Measurements from ENCODE around the gene NDUFS8. TPM values are rescaled to one million over a fixed set of nuclear protein-coding genes. Genes with fewer than 3 reads are reported as not detected.
A peak's percentile ranks its signal among the peaks of the same experiment; 100 is the strongest.
"Not testable (repeated sequence)": the region's sequence is repeated elsewhere in the genome, so short reads cannot be mapped to it uniquely, and the experiment has no call there.

The NDUFS8 gene
- total and polyA plus RNA-seq, 4 donors, result 70.1 to 159 (median 84.3) TPM

GRCh38 chr11:67993821-67994220 is 36.7 kb upstream of the NDUFS8 start:
- H3K27me3 ChIP-seq (ENCODE audit: control insufficient read depth in 1 of 2, insufficient read depth in 2 of 2, low read length in 1 of 2); H3K36me3 ChIP-seq (ENCODE audit: control insufficient read depth in 1 of 2, insufficient read depth in 2 of 2, low read length in 1 of 2); intact Hi-C loops (cut with DNase I); H3K27ac ChIP-seq (ENCODE audit: low read depth in 1 of 2, low read length in 2 of 2); H3K9me3 ChIP-seq (ENCODE audit: control insufficient read depth, low read length); H3K4me1 ChIP-seq (ENCODE audit: control insufficient read depth in 1 of 2, insufficient read depth in 2 of 2, low read length in 2 of 2); H3K4me3 ChIP-seq (ENCODE audit: low read length in 2 of 2); ATAC-seq (ENCODE audit: low FRiP score): not testable (repeated sequence)
- peak in 1 of 2 donors; percentile 60 for DNase-seq
- 66 to 67% methylated on average over 12 of the region's 12 CpGs for WGBS, 2 donors

DNA sequence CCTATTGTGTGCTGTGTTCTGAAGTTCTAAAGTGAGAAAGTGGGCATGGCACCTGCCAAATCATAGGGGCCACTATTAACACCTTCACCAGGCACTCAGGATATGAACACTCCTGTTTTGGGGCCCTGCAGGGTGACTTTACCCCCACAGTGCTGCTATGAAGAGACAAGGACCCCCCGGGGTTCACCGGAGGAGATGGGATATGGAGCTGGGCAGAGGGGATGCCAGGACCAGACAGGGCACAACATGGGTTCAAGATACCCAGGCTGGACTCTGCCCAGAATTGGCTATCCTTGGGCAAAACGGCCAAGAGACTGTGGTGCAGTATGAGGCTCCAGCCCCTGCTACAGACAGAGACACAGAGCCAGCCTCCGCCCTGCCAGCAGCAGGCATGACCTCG is 36.1 kb upstream of the NDUFS8 start:
- H3K9me3 ChIP-seq (ENCODE audit: control insufficient read depth, low read length); H3K27me3 ChIP-seq (ENCODE audit: control insufficient read depth in 1 of 2, insufficient read depth in 2 of 2, low read length in 1 of 2); ATAC-seq (ENCODE audit: low FRiP score); H3K27ac ChIP-seq (ENCODE audit: low read depth in 1 of 2, low read length in 2 of 2); H3K4me3 ChIP-seq (ENCODE audit: low read length in 2 of 2); intact Hi-C loops (cut with DNase I); H3K4me1 ChIP-seq (ENCODE audit: control insufficient read depth in 1 of 2, insufficient read depth in 2 of 2, low read length in 2 of 2); H3K36me3 ChIP-seq (ENCODE audit: control insufficient read depth in 1 of 2, insufficient read depth in 2 of 2, low read length in 1 of 2): not testable (repeated sequence)
- DNase-seq, result peak in 1 of 2 donors; percentile 40
- WGBS, 2 donors, result 93 to 96% methylated on average over 5 of the region's 5 CpGs

DNA sequence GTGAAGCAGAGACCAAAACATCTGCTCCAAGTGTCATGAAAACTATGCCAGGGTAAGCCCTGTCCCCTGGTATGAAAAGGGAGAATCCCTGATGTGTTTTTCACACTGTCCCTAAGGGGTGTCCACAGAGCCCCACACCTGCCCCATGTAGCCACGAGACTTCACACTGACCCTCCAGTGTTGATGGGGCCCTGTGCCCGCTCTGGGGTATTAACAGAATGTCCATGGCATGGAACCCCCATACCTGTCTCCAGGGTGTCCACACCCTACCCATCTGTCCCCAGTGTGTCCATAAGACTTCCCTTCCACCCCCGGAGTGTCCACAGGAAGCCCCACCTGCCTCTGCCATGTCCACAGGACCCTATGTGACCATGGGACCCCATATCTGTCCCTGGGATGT is 35.4 kb upstream of the NDUFS8 start:
- H3K27ac ChIP-seq (ENCODE audit: low read depth in 1 of 2, low read length in 2 of 2); H3K36me3 ChIP-seq (ENCODE audit: control insufficient read depth in 1 of 2, insufficient read depth in 2 of 2, low read length in 1 of 2); H3K9me3 ChIP-seq (ENCODE audit: control insufficient read depth, low read length); H3K4me1 ChIP-seq (ENCODE audit: control insufficient read depth in 1 of 2, insufficient read depth in 2 of 2, low read length in 2 of 2); intact Hi-C loops (cut with DNase I); ATAC-seq (ENCODE audit: low FRiP score); H3K27me3 ChIP-seq (ENCODE audit: control insufficient read depth in 1 of 2, insufficient read depth in 2 of 2, low read length in 1 of 2); H3K4me3 ChIP-seq (ENCODE audit: low read length in 2 of 2): not testable (repeated sequence)
- DNase-seq, result peak in 1 of 2 donors; percentile 16
- 97 to 98% methylated on average over 3 of the region's 3 CpGs for WGBS, 2 donors

- H3K4me1 ChIP-seq (ENCODE audit: control insufficient read depth in 1 of 2, insufficient read depth in 2 of 2, low read length in 2 of 2); H3K27me3 ChIP-seq (ENCODE audit: control insufficient read depth in 1 of 2, insufficient read depth in 2 of 2, low read length in 1 of 2); H3K27ac ChIP-seq (ENCODE audit: low read depth in 1 of 2, low read length in 2 of 2); ATAC-seq (ENCODE audit: low FRiP score); H3K36me3 ChIP-seq (ENCODE audit: control insufficient read depth in 1 of 2, insufficient read depth in 2 of 2, low read length in 1 of 2); intact Hi-C loops (cut with DNase I); H3K9me3 ChIP-seq (ENCODE audit: control insufficient read depth, low read length); H3K4me3 ChIP-seq (ENCODE audit: low read length in 2 of 2): not testable (repeated sequence)
- DNase-seq, result peak in 1 of 2 donors; percentile 36
- WGBS, 2 donors, result 88 to 98% methylated on average over 11 to 14 of the region's 14 CpGs
Observed at GRCh38 chr11:67995579-67995978, 34.9 kb upstream of the NDUFS8 start.

- intact Hi-C loops (cut with DNase I), result no loop called here
- Histone ChIP-seq H3K9me3 (ENCODE audit: control insufficient read depth, low read length) (no peaks in the 10 kb centered on the region), H3K27me3 (ENCODE audit: control insufficient read depth in 1 of 2, insufficient read depth in 2 of 2, low read length in 1 of 2) (no peaks in the 10 kb centered on the region), H3K4me1 (ENCODE audit: control insufficient read depth in 1 of 2, insufficient read depth in 2 of 2, low read length in 2 of 2) (no peaks in the 10 kb centered on the region), H3K4me3 (ENCODE audit: low read length in 2 of 2) (no peak overlapping the region), H3K36me3 (ENCODE audit: control insufficient read depth in 1 of 2, insufficient read depth in 2 of 2, low read length in 1 of 2) (no peaks in the 10 kb centered on the region), H3K27ac (ENCODE audit: low read depth in 1 of 2, low read length in 2 of 2) (no peak overlapping the region)
- DNase-seq, result peak in 1 of 2 donors; percentile 33
- no peak for ATAC-seq (ENCODE audit: low FRiP score)
- WGBS, 2 donors, result 95 to 99% methylated on average over 12 to 13 of the region's 13 CpGs
Observed at GRCh38 chr11:67996051-67996450, 34.4 kb upstream of the NDUFS8 start.

GRCh38 chr11:67996622-67997474 is 33.6 kb upstream of the NDUFS8 start:
- DNase-seq (peak; percentile 88), ATAC-seq (ENCODE audit: low FRiP score) (peak; percentile 89)
- 66 to 67% methylated on average over 38 to 41 of the region's 41 CpGs for WGBS, 2 donors
- no peaks in the 10 kb centered on the region for H3K4me1 ChIP-seq (ENCODE audit: control insufficient read depth in 1 of 2, insufficient read depth in 2 of 2, low read length in 2 of 2)
- no peaks in the 10 kb centered on the region for H3K9me3 ChIP-seq (ENCODE audit: control insufficient read depth, low read length)
- no peaks in the 10 kb centered on the region for H3K36me3 ChIP-seq (ENCODE audit: control insufficient read depth in 1 of 2, insufficient read depth in 2 of 2, low read length in 1 of 2)
- H3K4me3 ChIP-seq (ENCODE audit: low read length in 2 of 2), result no peak overlapping the region
- no peaks in the 10 kb centered on the region for H3K27me3 ChIP-seq (ENCODE audit: control insufficient read depth in 1 of 2, insufficient read depth in 2 of 2, low read length in 1 of 2)
- intact Hi-C loops (cut with DNase I), result no loop called here
- no peak overlapping the region for H3K27ac ChIP-seq (ENCODE audit: low read depth in 1 of 2, low read length in 2 of 2)

- Histone ChIP-seq H3K4me1 (ENCODE audit: control insufficient read depth in 1 of 2, insufficient read depth in 2 of 2, low read length in 2 of 2) (no peaks in the 10 kb centered on the region), H3K9me3 (ENCODE audit: control insufficient read depth, low read length) (no peaks in the 10 kb centered on the region), H3K36me3 (ENCODE audit: control insufficient read depth in 1 of 2, insufficient read depth in 2 of 2, low read length in 1 of 2) (no peaks in the 10 kb centered on the region), H3K27me3 (ENCODE audit: control insufficient read depth in 1 of 2, insufficient read depth in 2 of 2, low read length in 1 of 2) (no peaks in the 10 kb centered on the region), H3K4me3 (ENCODE audit: low read length in 2 of 2) (no peak overlapping the region), H3K27ac (ENCODE audit: low read depth in 1 of 2, low read length in 2 of 2) (no peak overlapping the region)
- intact Hi-C loops (cut with DNase I), result no loop called here
- DNase-seq (peak in 1 of 2 donors; percentile 74), ATAC-seq (ENCODE audit: low FRiP score) (peak; percentile 11)
- WGBS, 2 donors, result 94 to 95% methylated on average over 29 of the region's 29 CpGs
Observed at GRCh38 chr11:67997475-67997921, 33.0 kb upstream of the NDUFS8 start.

DNA sequence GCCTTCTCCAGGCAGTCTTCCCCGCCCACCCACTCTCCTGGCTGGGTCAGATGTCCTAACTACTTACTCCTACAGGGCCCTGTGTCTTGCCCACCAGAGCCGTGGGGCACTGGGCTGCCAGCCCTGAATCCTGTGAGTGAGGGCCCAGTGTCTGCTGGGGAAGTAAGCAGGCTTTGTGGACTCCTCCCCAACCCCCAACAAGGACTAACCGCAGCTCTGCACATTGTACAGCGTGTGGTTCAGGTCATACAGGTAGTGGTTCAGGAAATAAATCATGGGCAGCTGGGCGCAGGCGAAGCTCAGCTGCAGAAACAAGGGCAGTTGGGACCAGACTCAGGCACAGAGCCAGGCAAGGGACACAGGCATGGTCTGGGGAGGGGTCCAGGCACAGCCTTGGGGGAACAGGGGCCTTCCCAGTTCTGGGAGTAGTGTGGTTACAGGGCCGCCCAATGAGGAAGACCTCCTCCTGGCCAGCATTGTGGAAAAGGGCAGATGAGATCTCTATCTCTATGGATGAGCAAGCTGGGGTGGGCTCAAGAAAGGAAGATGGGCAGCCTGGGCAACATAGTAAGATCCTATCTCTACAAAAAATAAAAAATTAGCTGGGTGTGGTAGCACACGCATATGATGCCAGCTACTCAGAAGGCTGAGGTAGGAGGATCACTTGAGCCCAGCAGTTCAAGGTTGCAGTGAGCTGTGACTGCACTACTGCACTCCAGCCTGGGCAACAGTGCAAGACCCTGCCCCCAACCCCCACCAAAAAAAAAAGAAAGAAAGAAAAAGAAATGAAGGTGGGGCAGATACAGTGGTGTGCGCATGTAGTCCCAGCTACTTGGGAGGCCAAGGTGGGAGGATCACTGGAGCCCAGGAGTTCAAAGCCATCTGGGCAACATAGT is 32.1 kb upstream of the NDUFS8 start:
- DNase-seq, result peak in 1 of 2 donors; percentile 55
- Histone ChIP-seq H3K27ac (ENCODE audit: low read depth in 1 of 2, low read length in 2 of 2) (no peak overlapping the region), H3K4me1 (ENCODE audit: control insufficient read depth in 1 of 2, insufficient read depth in 2 of 2, low read length in 2 of 2) (no peaks in the 10 kb centered on the region), H3K27me3 (ENCODE audit: control insufficient read depth in 1 of 2, insufficient read depth in 2 of 2, low read length in 1 of 2) (no peaks in the 10 kb centered on the region), H3K36me3 (ENCODE audit: control insufficient read depth in 1 of 2, insufficient read depth in 2 of 2, low read length in 1 of 2) (no peaks in the 10 kb centered on the region), H3K4me3 (ENCODE audit: low read length in 2 of 2) (no peak overlapping the region), H3K9me3 (ENCODE audit: control insufficient read depth, low read length) (no peaks in the 10 kb centered on the region)
- intact Hi-C loops (cut with DNase I), result no loop called here
- WGBS, 2 donors, result 94 to 95% methylated on average over 9 of the region's 9 CpGs
- ATAC-seq (ENCODE audit: low FRiP score), result no peak
